Activated naive CD4-positive, alpha-beta T cell treated with anti-CD3 and anti-CD28 coated beads, Interleukin-2, amount 10 ng/mL, durations not matched to agents 7 days and 5 days (primary cell): Measurements from ENCODE around the gene GFY.
A peak's percentile ranks its signal among the peaks of the same experiment; 100 is the strongest.

ENCODE experiments used
- CTCF ChIA-PET: fragments of 350-600 bp; sonication (Branson Sonifier 250); formaldehyde crosslinking; loops from one replicate; lab custom pipeline; 2021; ENCODE audit warnings: antibody characterized with exemption; lab: Charles Lee
- DNase-seq: peaks from one replicate; pipeline ENCODE4 v3.0.0-alpha.2; 2020
- H3K27ac Mint-ChIP-seq: one replicate; pipeline ENCODE4 v1.8.0; 2021; ENCODE audit warnings: mild to moderate bottlenecking, moderate library complexity, mixed read lengths
- H3K27me3 Mint-ChIP-seq: one replicate; pipeline ENCODE4 v1.8.0; 2021; ENCODE audit warnings: mild to moderate bottlenecking, mixed read lengths
- H3K36me3 Mint-ChIP-seq: one replicate; pipeline ENCODE4 v1.8.0; 2021; ENCODE audit warnings: mixed read lengths
- H3K4me1 Mint-ChIP-seq: one replicate; pipeline ENCODE4 v1.8.0; 2021; ENCODE audit warnings: mixed read lengths
- H3K4me3 Mint-ChIP-seq: one replicate; pipeline ENCODE4 v1.8.0; 2021; ENCODE audit warnings: mild to moderate bottlenecking, moderate library complexity, mixed read lengths
- H3K9me3 Mint-ChIP-seq: one replicate; pipeline ENCODE4 v1.8.0; 2021; ENCODE audit warnings: mixed read lengths

GFY gene

DNA sequence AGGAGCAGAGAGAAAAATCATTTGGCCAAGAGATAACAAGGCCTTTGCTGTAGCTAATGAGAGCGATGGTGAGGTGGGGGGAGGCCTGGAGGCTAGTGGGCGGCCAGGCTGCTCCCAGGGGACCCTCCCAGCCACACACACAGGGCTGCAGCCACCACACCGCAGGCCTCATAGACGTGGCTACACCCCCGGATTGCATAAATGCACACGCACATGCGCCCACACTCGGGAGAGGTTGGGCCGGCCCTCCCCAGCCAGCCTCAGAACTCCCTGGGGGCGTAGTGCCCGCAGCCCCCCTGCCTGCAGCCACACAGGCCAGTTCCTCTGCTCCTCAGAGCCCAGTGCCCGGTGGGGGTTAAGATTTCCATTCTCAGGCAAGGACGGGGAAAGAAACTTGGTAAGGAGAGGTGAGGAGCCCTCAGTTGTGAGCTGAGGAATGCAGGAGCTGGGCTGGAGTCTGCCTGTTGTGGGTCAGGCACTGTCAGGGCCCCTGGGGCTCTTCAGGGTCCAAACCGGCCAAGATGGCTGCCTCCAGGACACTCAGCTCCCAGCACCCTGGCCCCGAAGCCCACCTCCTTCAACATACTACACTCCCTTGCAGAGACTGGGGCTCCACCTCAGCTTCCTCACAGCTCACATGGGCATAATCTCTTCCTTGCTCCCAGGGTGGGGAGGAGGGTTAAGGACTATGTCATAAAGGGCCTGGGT, 9.9 kb upstream of the GFY start:
- Mint-ChIP-seq H3K4me3 (no peak overlapping the region), H3K27ac (no peak overlapping the region), H3K4me1 (peaks cover 28% of the 10 kb centered on the region), H3K27me3 (peaks cover 75% of the 10 kb centered on the region), H3K36me3 (no peaks in the 10 kb centered on the region), H3K9me3 (no peaks in the 10 kb centered on the region)
- no peak for DNase-seq
- CTCF ChIA-PET = interaction anchor here (1.4 kb wide), 1 partner anchor 24 kb away, joined by 5 read pairs; no protein-coding TSS in a partner anchor

DNA sequence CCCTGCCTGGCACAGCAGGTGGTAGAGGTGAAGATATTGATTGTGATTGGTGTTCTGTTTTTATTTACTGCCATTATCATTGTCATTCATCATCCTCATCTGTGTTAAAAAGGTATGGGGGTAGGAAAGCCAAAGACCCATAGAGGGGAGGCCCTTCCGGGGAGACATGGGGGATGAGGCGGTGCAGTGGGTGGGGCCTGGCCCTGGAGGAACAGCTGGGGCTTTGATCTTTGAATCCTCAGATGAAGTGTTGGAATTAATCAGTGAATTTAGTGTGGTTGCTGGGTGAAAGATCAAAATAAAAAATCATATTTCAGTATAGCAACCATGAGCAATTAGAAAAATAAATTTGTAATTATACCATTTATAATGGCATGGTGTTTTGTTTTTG, 9.4 kb upstream of the GFY start:
- H3K36me3 Mint-ChIP-seq = no peaks in the 10 kb centered on the region
- no peaks in the 10 kb centered on the region for H3K9me3 Mint-ChIP-seq
- H3K4me3 Mint-ChIP-seq = no peak overlapping the region
- H3K4me1 Mint-ChIP-seq = peaks cover 28% of the 10 kb centered on the region
- no peak overlapping the region for H3K27ac Mint-ChIP-seq
- DNase-seq = no peak
- CTCF ChIA-PET = interaction anchor here (1.4 kb wide), 1 partner anchor 24 kb away, joined by 5 read pairs; no protein-coding TSS in a partner anchor
- peaks cover 81% of the 10 kb centered on the region for H3K27me3 Mint-ChIP-seq

- Mint-ChIP-seq H3K4me3 (no peak overlapping the region), H3K27ac (no peak overlapping the region), H3K27me3 (peaks cover 91% of the 10 kb centered on the region), H3K9me3 (no peaks in the 10 kb centered on the region), H3K4me1 (peaks cover 26% of the 10 kb centered on the region), H3K36me3 (no peaks in the 10 kb centered on the region)
- DNase-seq = no peak
- CTCF ChIA-PET = interaction anchor here (1.7 kb wide), 1 partner anchor 26 kb away, joined by 5 read pairs; no protein-coding TSS in a partner anchor
Measured at GRCh38 chr19:49417088-49417487, 8.1 kb upstream of the GFY start.

DNA sequence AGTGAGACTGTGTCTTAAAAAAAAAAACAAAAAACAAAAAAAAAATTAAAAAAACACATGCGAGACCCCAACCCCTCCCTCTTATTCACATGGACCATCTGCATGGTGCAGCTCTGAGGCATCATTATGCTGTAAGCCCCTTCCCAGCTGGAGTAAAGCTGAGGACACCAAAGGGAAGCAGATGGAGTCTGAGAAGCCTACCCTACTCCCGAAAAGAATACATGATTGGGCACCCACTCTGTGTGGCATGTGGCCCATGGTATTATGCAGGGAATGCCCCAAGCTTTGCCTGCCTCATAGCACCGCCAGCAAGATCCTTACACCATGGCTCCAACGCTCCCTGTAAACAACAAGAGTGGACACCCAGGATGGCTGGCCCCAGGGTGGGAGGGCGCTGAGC, 6.7 kb upstream of the GFY start:
- H3K36me3 Mint-ChIP-seq = no peaks in the 10 kb centered on the region
- H3K9me3 Mint-ChIP-seq = no peaks in the 10 kb centered on the region
- no peak for DNase-seq
- no peak overlapping the region for H3K27ac Mint-ChIP-seq
- CTCF ChIA-PET = interaction anchor here (1.0 to 1.7 kb wide), 3 partner anchors 8 to 27 kb away, joined by 3 to 5 read pairs (median 3); no protein-coding TSS in a partner anchor
- peaks cover 91% of the 10 kb centered on the region for H3K27me3 Mint-ChIP-seq
- H3K4me1 Mint-ChIP-seq = peaks cover 29% of the 10 kb centered on the region
- no peak overlapping the region for H3K4me3 Mint-ChIP-seq

- Mint-ChIP-seq H3K9me3 (no peaks in the 10 kb centered on the region), H3K36me3 (no peaks in the 10 kb centered on the region), H3K4me1 (peaks cover 35% of the 10 kb centered on the region)
Measured at GRCh38 chr19:49419173-49419572, 6.0 kb upstream of the GFY start.

GRCh38 chr19:49420227-49420626, 5.0 kb upstream of the GFY start:
- Mint-ChIP-seq H3K9me3 (no peaks in the 10 kb centered on the region), H3K27me3 (peaks cover 100% of the 10 kb centered on the region), H3K4me3 (no peak overlapping the region), H3K4me1 (peaks cover 46% of the 10 kb centered on the region), H3K27ac (peak overlapping the region; percentile 39), H3K36me3 (no peaks in the 10 kb centered on the region)
- DNase-seq = no peak
- CTCF ChIA-PET = interaction anchor here (0.6 to 2.1 kb wide), 7 partner anchors 11 to 1023 kb away, joined by 3 to 8 read pairs (median 3); partner anchors contain the start of gene SLC17A7

More at GRCh38 chr19:49419173-49419572, 6.0 kb upstream of the GFY start:
- no peak for DNase-seq
- H3K4me3 Mint-ChIP-seq = no peak overlapping the region
- H3K27ac Mint-ChIP-seq = no peak overlapping the region
- peaks cover 92% of the 10 kb centered on the region for H3K27me3 Mint-ChIP-seq
- CTCF ChIA-PET = interaction anchor here (0.6 to 1.1 kb wide), 4 partner anchors 9 to 33 kb away, joined by 3 read pairs; partner anchors contain the start of gene PIH1D1

DNA sequence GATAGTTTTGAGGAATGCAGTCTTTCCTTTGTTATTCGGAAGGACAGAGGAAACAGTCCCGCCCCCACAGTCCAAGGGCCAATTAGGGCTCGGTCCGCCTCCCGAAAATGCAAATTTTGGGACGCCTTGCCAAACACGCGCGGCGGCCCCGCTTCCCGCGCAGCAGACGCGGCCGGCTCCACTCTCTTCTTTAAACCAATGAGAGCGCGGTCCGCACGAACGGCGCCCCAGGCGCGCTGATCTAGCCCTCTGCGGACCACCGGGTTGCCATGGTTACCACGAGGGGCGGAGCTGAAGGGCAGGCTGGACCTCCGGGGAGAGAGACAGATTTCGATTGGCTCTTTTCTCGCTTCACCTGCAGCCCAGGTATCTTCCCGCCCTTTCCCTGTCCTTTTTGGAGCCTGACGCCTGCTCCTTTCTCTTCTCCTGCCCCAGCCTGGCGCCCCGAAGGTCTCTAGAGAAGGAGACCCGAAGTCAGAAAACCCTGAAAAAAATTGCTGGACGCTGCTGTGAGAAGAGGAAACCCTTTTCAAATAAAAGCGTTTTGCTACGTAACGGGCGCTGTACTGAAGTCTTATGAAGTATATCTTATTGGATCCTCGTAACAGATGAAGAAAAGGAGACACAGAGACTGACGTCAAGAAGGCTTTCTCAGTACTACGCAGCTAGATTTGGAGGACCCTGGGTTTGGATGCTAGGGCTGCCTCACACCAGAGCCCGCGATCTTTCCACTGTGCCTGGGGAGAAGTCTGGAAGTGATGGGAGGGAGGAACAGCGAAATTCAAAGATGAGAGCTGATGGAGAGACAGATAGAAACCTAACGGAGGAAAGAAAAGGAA, 3.9 kb upstream of the GFY start:
- H3K27me3 Mint-ChIP-seq = peaks cover 100% of the 10 kb centered on the region
- peaks cover 53% of the 10 kb centered on the region for H3K4me1 Mint-ChIP-seq
- DNase-seq = peak; percentile 76
- CTCF ChIA-PET = interaction anchor here (0.8 to 2.1 kb wide), 7 partner anchors 10 to 30 kb away, joined by 3 to 8 read pairs (median 4); partner anchors contain the start of gene SLC17A7
- H3K9me3 Mint-ChIP-seq = no peaks in the 10 kb centered on the region
- H3K27ac Mint-ChIP-seq = peak overlapping the region; percentile 44
- H3K36me3 Mint-ChIP-seq = no peaks in the 10 kb centered on the region
- peak overlapping the region; percentile 27 for H3K4me3 Mint-ChIP-seq

GRCh38 chr19:49421878-49422202, 3.3 kb upstream of the GFY start:
- no peaks in the 10 kb centered on the region for H3K9me3 Mint-ChIP-seq
- H3K27ac Mint-ChIP-seq = no peak overlapping the region
- peaks cover 100% of the 10 kb centered on the region for H3K27me3 Mint-ChIP-seq
- peaks cover 58% of the 10 kb centered on the region for H3K4me1 Mint-ChIP-seq
- peak overlapping the region; percentile 27 for H3K4me3 Mint-ChIP-seq
- DNase-seq = no peak
- no peaks in the 10 kb centered on the region for H3K36me3 Mint-ChIP-seq
- CTCF ChIA-PET = interaction anchor here (1.0 to 2.1 kb wide), 4 partner anchors 10 to 18 kb away, joined by 3 to 8 read pairs (median 6); no protein-coding TSS in a partner anchor

DNA sequence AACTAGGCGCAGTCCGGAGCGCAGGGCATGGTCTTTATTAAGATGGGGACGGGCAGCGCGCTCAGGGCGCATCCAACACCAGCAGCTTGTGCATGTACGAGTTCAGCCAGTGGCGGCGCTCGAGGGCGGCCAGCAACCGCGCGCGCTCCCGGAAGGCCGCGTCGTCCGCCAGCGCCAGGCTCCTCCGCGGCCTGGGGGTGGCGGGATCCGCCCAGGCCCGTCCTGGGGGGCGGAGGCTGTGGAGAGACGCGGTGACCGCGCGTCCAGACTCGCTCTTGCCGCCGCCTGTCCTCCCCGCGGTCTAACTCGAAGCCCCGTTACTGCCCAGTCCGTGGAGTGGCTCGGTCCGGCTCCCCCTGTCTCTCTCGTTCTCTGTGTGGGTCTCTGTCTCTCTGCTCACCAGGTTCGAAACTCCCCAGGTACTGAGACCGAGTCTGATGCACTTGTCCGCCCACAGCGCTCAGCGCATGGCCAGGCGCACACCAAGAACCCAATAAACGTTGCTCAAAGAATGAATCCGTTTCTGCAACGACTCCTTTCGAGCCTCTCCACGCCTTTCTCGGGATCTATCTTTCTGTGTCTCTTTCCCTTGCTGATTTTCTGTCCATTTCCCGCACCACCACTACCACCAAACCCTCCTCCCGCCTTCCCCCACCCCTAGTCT, 2.6 kb upstream of the GFY start:
- CTCF ChIA-PET = interaction anchor here (1.0 to 1.7 kb wide), 3 partner anchors 9 to 16 kb away, joined by 3 to 7 read pairs (median 6); no protein-coding TSS in a partner anchor
- no peaks in the 10 kb centered on the region for H3K36me3 Mint-ChIP-seq
- H3K9me3 Mint-ChIP-seq = no peaks in the 10 kb centered on the region
- no peak overlapping the region for H3K27ac Mint-ChIP-seq
- H3K4me1 Mint-ChIP-seq = peaks cover 64% of the 10 kb centered on the region
- peak; percentile 79 for DNase-seq
- peaks cover 100% of the 10 kb centered on the region for H3K27me3 Mint-ChIP-seq
- peak overlapping the region; percentile 63 for H3K4me3 Mint-ChIP-seq

- peaks cover 71% of the 10 kb centered on the region for H3K4me1 Mint-ChIP-seq
- peaks cover 100% of the 10 kb centered on the region for H3K27me3 Mint-ChIP-seq
- no peaks in the 10 kb centered on the region for H3K9me3 Mint-ChIP-seq
- no peak for DNase-seq
- H3K27ac Mint-ChIP-seq = peak within 1 kb of the TSS; percentile 9
- CTCF ChIA-PET = interaction anchor here (0.8 to 2.0 kb wide), 4 partner anchors 12 to 50 kb away, joined by 3 to 7 read pairs (median 5); partner anchors contain the start of gene FLT3LG
- H3K4me3 Mint-ChIP-seq = peak within 1 kb of the TSS; percentile 63
- no peaks in the 10 kb centered on the region for H3K36me3 Mint-ChIP-seq
Measured at GRCh38 chr19:49423071-49423984, 1.9 kb upstream of the GFY start, which contains the start of gene PTH2. Gene PTH2 (minus strand): TSS chr19:49423441. CDS start chr19:49423339, 102 bp downstream.

DNA sequence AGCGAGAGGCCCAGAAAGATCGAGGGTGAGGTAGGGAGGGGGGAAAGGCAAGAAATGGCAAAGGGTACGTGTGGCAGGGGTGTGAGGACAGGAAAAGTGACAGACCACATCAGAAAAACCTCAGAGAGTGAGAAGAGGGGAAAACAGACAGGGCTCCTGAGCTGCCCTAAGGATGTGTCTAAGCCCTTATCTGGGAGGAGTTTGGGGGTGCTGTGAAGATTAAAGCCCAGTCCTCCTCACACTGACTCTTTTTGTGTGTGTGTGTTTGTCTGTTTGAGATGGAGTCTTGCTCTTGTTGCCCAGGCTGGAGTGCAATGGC, 1.2 kb upstream of the GFY start:
- Mint-ChIP-seq H3K4me3 (peak overlapping the region; percentile 53), H3K4me1 (peaks cover 76% of the 10 kb centered on the region), H3K27ac (peak overlapping the region; percentile 9), H3K27me3 (peaks cover 100% of the 10 kb centered on the region), H3K36me3 (no peaks in the 10 kb centered on the region), H3K9me3 (no peaks in the 10 kb centered on the region)
- peak; percentile 54 for DNase-seq
- CTCF ChIA-PET = interaction anchor here (0.8 to 2.0 kb wide), 3 partner anchors 13 to 50 kb away, joined by 3 to 7 read pairs (median 4); partner anchors contain the start of gene FLT3LG

DNA sequence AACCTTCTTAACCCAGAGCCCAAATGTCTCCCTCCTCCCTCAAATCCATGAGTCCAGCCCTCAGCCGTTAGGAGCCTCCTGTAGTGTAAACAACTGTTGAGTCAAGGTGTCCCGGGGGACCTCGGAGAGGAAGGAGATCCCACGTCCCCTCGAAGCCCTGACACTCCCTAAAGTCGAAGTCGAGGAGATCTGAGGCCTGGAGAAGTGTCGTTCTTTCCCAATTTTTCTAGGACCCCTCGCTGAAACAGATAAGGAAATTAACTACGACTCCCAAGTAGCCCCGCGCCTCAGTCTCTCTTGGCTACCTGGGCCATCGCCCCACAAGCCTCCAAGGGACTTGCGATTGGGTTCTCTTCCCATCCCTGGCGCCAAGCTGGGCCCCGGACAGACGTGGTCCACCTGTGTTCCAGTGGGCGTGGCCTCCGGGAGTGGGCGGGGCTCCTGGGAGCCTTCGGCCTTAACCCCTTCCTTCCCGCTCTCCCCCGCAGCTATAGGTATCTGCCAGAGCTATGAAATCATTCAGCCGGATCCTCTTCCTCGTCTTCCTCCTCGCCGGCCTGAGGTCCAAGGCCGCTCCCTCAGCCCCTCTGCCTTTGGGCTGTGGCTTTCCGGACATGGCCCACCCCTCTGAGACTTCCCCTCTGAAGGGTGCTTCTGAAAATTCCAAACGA, 869 bp downstream of the GFY start:
- H3K27ac Mint-ChIP-seq = no peak overlapping the region
- peaks cover 80% of the 10 kb centered on the region for H3K4me1 Mint-ChIP-seq
- CTCF ChIA-PET = interaction anchor here (1.0 to 2.4 kb wide), 4 partner anchors 9 to 34 kb away, joined by 3 to 9 read pairs (median 4); no protein-coding TSS in a partner anchor
- H3K4me3 Mint-ChIP-seq = no peak overlapping the region
- peaks cover 100% of the 10 kb centered on the region for H3K27me3 Mint-ChIP-seq
- H3K36me3 Mint-ChIP-seq = no peaks in the 10 kb centered on the region
- peak; percentile 50 for DNase-seq
- no peaks in the 10 kb centered on the region for H3K9me3 Mint-ChIP-seq
